Natural killer cell (primary cell): Measurements from ENCODE around the gene CCDC190. TPM values are rescaled to one million over a fixed set of nuclear protein-coding genes. Genes with fewer than 3 reads are reported as not detected.

Experiments used
- ATAC-seq, 3 donors: fragments of 150-1000 bp in 2 of 3; fragments of 200-7000 bp in 1 of 3; cut with Tn5 transposase; 1 replicate in 1 of 3; 2 replicates in 2 of 3; pipeline ENCODE4 v1.10.0; 2021; ENCODE audit warnings: mild to moderate bottlenecking in 2 of 3, moderate library complexity in 2 of 3
- DNase-seq, 2 donors: peaks; one replicate each; pipeline versions ENCODE4 v3.0.0 to v3.0.0-alpha.2; 2013 to 2021; ENCODE audit warnings: mixed read lengths in 1 of 2
- H3K27ac ChIP-seq: one replicate; pipeline ENCODE4 v1.5.1; 2013; ENCODE audit warnings: mild to moderate bottlenecking, low read length
- H3K27me3 ChIP-seq: one replicate; pipeline ENCODE4 v1.6.1; 2013; ENCODE audit warnings: low read length; ENCODE audit not compliant: control insufficient read depth, insufficient read depth
- H3K36me3 ChIP-seq: one replicate; pipeline ENCODE4 v1.6.1; 2013; ENCODE audit warnings: low read length; ENCODE audit not compliant: control insufficient read depth, insufficient read depth
- H3K4me1 ChIP-seq: one replicate; pipeline ENCODE4 v1.6.1; 2013; ENCODE audit warnings: low read length; ENCODE audit not compliant: control insufficient read depth, insufficient read depth
- H3K4me3 ChIP-seq: one replicate; pipeline ENCODE4 v1.5.1; 2013; ENCODE audit warnings: low read length
- H3K9me3 ChIP-seq: one replicate; pipeline ENCODE4 v1.6.1; 2013; ENCODE audit warnings: low read length; ENCODE audit not compliant: control insufficient read depth, insufficient read depth
- H3K27ac Mint-ChIP-seq, 2 donors: one replicate each; pipeline ENCODE4 v1.8.0; 2022; ENCODE audit warnings: mild to moderate bottlenecking in 2 of 2, mixed read lengths in 2 of 2, moderate library complexity in 1 of 2
- H3K27me3 Mint-ChIP-seq, 2 donors: one replicate each; pipeline ENCODE4 v1.8.0; 2022; ENCODE audit warnings: low read depth in 2 of 2, mixed read lengths in 2 of 2
- H3K36me3 Mint-ChIP-seq: one replicate; pipeline ENCODE4 v1.8.0; 2022; ENCODE audit warnings: mixed read lengths
- H3K4me1 Mint-ChIP-seq, 2 donors: one replicate each; pipeline ENCODE4 v1.8.0; 2022; ENCODE audit warnings: mixed read lengths in 2 of 2
- H3K4me3 Mint-ChIP-seq: one replicate; pipeline ENCODE4 v1.8.0; 2022; ENCODE audit warnings: mild to moderate bottlenecking, moderate library complexity, mixed read lengths
- H3K9me3 Mint-ChIP-seq, 2 donors: one replicate each; pipeline ENCODE4 v1.8.0; 2022; ENCODE audit warnings: mixed read lengths in 2 of 2
- CTCF ChIP-seq: fragments of 200-600 bp; IDR thresholded peaks from one replicate; pipeline ENCODE4 v1.8.0; 2022; ENCODE audit warnings: antibody characterized with exemption
- WGBS: methylation state at CpG from one replicate; pipeline ENCODE4 v1.1.7; 2013; ENCODE audit warnings: missing lambda C conversion rate; ENCODE audit not compliant: insufficient coverage; 5-methylcytosine and 5-hydroxymethylcytosine counted together
- intact Hi-C: fragments of 100-400 bp; cut with micrococcal nuclease; formaldehyde crosslinking; loops from one replicate; pipeline ENCODE4 v1.14.2; 2022
- total RNA-seq, 4 donors: library from RNA; stranded (reverse); fragments of 120-200 nt in 1 of 4; gene quantifications; one replicate each; pipeline versions ENCODE4 v1.2.3 to v1.2.4, GENCODE V29; 2013 to 2022

CCDC190 gene
- total RNA-seq, 3 donors from 2014 or later (not counting 1 experiment from before 2014, with no cell fraction given): not detected

- 100% methylated on average over 1 of the region's 2 CpGs for WGBS
- no peaks in the 10 kb centered on the region for H3K36me3 ChIP-seq
- Mint-ChIP-seq H3K4me1 (no peaks in the 10 kb centered on the region), H3K36me3 (no peaks in the 10 kb centered on the region), H3K4me3 (no peak overlapping the region), H3K27ac (no peak overlapping the region), H3K27me3 (peaks cover 0 to 9% of the 10 kb centered on the region in 2 donors), H3K9me3 (no peaks in the 10 kb centered on the region)
- no peaks in the 10 kb centered on the region for H3K9me3 ChIP-seq
- H3K27ac ChIP-seq: no peak overlapping the region
- no peaks in the 10 kb centered on the region for H3K27me3 ChIP-seq
- DNase-seq (no peak), ATAC-seq (no peak)
- intact Hi-C loops: no loop called here
- TF ChIP-seq CTCF: no peak
- H3K4me3 ChIP-seq: no peak overlapping the region
- no peaks in the 10 kb centered on the region for H3K4me1 ChIP-seq
These were observed 45.5 kb upstream of the CCDC190 start for GRCh38 chr1:162906485-162906884.

- no peaks in the 10 kb centered on the region for H3K9me3 Mint-ChIP-seq
- no peak for ATAC-seq
These were observed 44.5 kb upstream of the CCDC190 start for GRCh38 chr1:162905174-162906158.

GRCh38 chr1:162904579-162904978 lies 43.6 kb upstream of the CCDC190 start:
- DNase-seq: no peak
- WGBS: 87% methylated on average over 4 of the region's 4 CpGs

More at GRCh38 chr1:162905174-162906158, 44.5 kb upstream of the CCDC190 start:
- Histone ChIP-seq H3K27me3 (no peaks in the 10 kb centered on the region), H3K4me1 (no peaks in the 10 kb centered on the region), H3K36me3 (no peaks in the 10 kb centered on the region), H3K4me3 (no peak overlapping the region), H3K9me3 (no peaks in the 10 kb centered on the region), H3K27ac (no peak overlapping the region)
- H3K4me3 Mint-ChIP-seq: no peak overlapping the region
- no peak for TF ChIP-seq CTCF
- 100% methylated on average over 1 of the region's 1 CpG for WGBS
- H3K27ac Mint-ChIP-seq: no peak overlapping the region
- intact Hi-C loops: no loop called here
- no peaks in the 10 kb centered on the region for H3K36me3 Mint-ChIP-seq
- no peak for DNase-seq
- H3K27me3 Mint-ChIP-seq: peaks cover 0 to 9% of the 10 kb centered on the region in 2 donors
- H3K4me1 Mint-ChIP-seq: no peaks in the 10 kb centered on the region

More at GRCh38 chr1:162904579-162904978, 43.6 kb upstream of the CCDC190 start:
- intact Hi-C loops: no loop called here
- Mint-ChIP-seq H3K9me3 (no peaks in the 10 kb centered on the region), H3K36me3 (no peaks in the 10 kb centered on the region), H3K4me3 (no peak overlapping the region), H3K4me1 (no peaks in the 10 kb centered on the region), H3K27me3 (peaks cover 0 to 9% of the 10 kb centered on the region in 2 donors), H3K27ac (no peak overlapping the region)
- no peaks in the 10 kb centered on the region for H3K27me3 ChIP-seq
- no peaks in the 10 kb centered on the region for H3K4me1 ChIP-seq
- no peaks in the 10 kb centered on the region for H3K9me3 ChIP-seq
- TF ChIP-seq CTCF: no peak
- H3K27ac ChIP-seq: no peak overlapping the region
- H3K36me3 ChIP-seq: no peaks in the 10 kb centered on the region
- ATAC-seq: no peak
- H3K4me3 ChIP-seq: no peak overlapping the region
